Activated B cell treated with CpG ODN at 0.5 μM for 24 hours (primary cell): Measurements from ENCODE around the gene CNDP1. TPM values are rescaled to one million over a fixed set of nuclear protein-coding genes. Genes with fewer than 3 reads are reported as not detected.

Experiments used
- ATAC-seq: fragments of 200-7000 bp; cut with Tn5 transposase; one replicate; pipeline ENCODE4 v1.10.0; 2021; ENCODE audit warnings: low read depth, mild to moderate bottlenecking, moderate library complexity
- CTCF ChIA-PET: fragments of 350-600 bp; sonication (Branson Sonifier 250); formaldehyde crosslinking; loops from one replicate; lab custom pipeline; 2021; ENCODE audit warnings: antibody characterized with exemption; lab: Charles Lee
- POLR2A ChIA-PET: fragments of 350-600 bp; sonication (Branson Sonifier 250); formaldehyde crosslinking; loops from one replicate; lab custom pipeline; 2021; ENCODE audit warnings: antibody characterized with exemption; lab: Charles Lee
- DNase-seq: peaks from one replicate; pipeline ENCODE4 v3.0.0; 2022
- H3K27ac Mint-ChIP-seq: one replicate; pipeline ENCODE4 v1.8.0; 2020; ENCODE audit warnings: mixed read lengths
- H3K27me3 Mint-ChIP-seq: one replicate; pipeline ENCODE4 v1.8.0; 2021; ENCODE audit warnings: mixed read lengths
- H3K36me3 Mint-ChIP-seq: one replicate; pipeline ENCODE4 v1.8.0; 2021; ENCODE audit warnings: low read depth, mixed read lengths
- H3K4me1 Mint-ChIP-seq: one replicate; pipeline ENCODE4 v1.8.0; 2021; ENCODE audit warnings: mixed read lengths
- H3K4me3 Mint-ChIP-seq: one replicate; pipeline ENCODE4 v1.8.0; 2020; ENCODE audit warnings: mild to moderate bottlenecking, mixed read lengths
- H3K9me3 Mint-ChIP-seq: one replicate; pipeline ENCODE4 v1.8.0; 2020; ENCODE audit warnings: mixed read lengths
- CTCF ChIP-seq: fragments of 200-600 bp; IDR thresholded peaks from one replicate; pipeline ENCODE4 v1.8.0; 2022; ENCODE audit warnings: antibody characterized with exemption, mild to moderate bottlenecking
- intact Hi-C: fragments of 100-400 bp; cut with micrococcal nuclease; formaldehyde crosslinking; loops from one replicate; pipeline ENCODE4 v1.15.1; 2024
- total RNA-seq: library from RNA; stranded (reverse); gene quantifications from 2 replicates; pipeline ENCODE4 v1.2.3, GENCODE V29; 2022

Gene CNDP1
- total RNA-seq, 1 donor from 2014 or later, result 0.33 TPM

DNA sequence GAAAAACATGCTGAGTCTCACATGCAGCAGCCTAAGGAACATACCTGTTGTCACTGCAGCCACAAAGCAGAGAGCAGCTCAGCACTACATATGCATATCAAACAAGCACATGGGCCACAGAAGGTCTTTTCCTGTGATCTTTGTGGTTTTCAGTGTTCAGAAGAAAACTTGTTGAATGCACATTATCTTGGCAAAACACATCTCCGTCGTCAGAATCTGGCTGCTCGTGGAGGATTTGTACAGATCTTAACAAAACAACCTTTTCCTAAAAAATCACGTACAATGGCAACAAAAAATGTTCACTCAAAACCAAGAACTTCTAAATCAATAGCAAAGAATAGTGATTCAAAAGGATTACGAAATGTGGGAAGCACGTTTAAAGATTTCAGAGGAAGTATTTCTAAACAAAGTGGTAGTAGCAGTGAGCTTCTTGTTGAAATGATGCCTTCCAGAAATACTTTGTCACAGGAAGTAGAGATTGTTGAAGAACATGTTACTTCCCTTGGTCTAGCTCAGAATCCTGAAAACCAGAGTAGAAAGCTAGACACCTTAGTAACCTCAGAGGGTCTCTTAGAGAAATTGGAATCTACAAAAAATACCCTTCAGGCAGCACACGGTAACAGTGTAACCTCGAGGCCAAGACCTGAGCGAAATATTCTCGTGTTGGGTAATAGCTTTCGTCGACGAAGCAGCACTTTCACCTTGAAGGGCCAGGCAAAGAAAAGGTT, 97.5 kb downstream of the CNDP1 start:
- no peaks in the 10 kb centered on the region for H3K9me3 Mint-ChIP-seq
- ChIA-PET CTCF (no interaction called here), POLR2A (no interaction called here)
- no peak overlapping the region for H3K4me3 Mint-ChIP-seq
- no peaks in the 10 kb centered on the region for H3K27me3 Mint-ChIP-seq
- intact Hi-C loops, result no loop called here
- DNase-seq (no peak), ATAC-seq (no peak)
- no peak overlapping the region for H3K27ac Mint-ChIP-seq
- peaks cover 49% of the 10 kb centered on the region for H3K36me3 Mint-ChIP-seq
- TF ChIP-seq CTCF, result no peak
- H3K4me1 Mint-ChIP-seq, result peaks cover 5% of the 10 kb centered on the region

DNA sequence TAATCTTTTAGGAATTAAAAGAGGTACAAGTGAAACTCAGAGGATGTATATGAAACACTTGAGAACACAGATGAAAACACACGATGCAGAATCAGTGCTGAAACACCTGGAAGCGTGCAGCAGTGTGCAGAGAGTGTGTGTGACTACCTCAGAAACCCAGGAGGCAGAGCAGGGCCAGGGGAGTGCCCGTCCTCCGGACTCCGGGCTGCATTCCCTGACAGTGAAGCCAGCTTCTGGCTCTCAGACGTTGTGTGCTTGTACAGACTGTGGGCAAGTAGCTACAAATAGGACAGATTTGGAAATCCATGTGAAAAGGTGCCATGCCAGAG, 98.0 kb downstream of the CNDP1 start:
- Mint-ChIP-seq H3K4me3 (no peak overlapping the region), H3K4me1 (peaks cover 3% of the 10 kb centered on the region), H3K36me3 (peaks cover 49% of the 10 kb centered on the region), H3K27ac (no peak overlapping the region), H3K9me3 (no peaks in the 10 kb centered on the region), H3K27me3 (no peaks in the 10 kb centered on the region)
- ChIA-PET CTCF (no interaction called here), POLR2A (no interaction called here)
- DNase-seq, result no peak
- intact Hi-C loops, result no loop called here
- TF ChIP-seq CTCF, result no peak
- ATAC-seq, result no peak

DNA sequence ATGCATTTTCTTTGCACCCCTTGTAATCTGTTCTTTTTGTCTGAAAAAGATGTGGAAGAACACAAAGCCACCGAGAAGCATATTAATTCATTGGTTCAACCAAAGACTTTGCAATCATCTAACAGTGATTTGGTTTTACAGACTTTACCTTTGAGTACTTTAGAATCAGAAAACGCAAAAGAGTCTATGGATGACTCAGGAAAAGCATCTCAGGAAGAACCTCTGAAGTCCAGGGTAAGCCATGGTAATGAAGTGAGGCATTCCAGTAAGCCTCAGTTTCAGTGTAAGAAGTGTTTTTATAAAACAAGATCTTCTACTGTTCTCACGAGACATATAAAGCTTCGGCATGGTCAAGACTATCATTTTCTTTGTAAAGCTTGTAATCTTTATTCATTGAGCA, 98.6 kb downstream of the CNDP1 start:
- H3K27me3 Mint-ChIP-seq, result no peaks in the 10 kb centered on the region
- intact Hi-C loops, result no loop called here
- H3K4me1 Mint-ChIP-seq, result no peaks in the 10 kb centered on the region
- ChIA-PET POLR2A (no interaction called here), CTCF (no interaction called here)
- no peak overlapping the region for H3K4me3 Mint-ChIP-seq
- H3K9me3 Mint-ChIP-seq, result no peaks in the 10 kb centered on the region
- H3K27ac Mint-ChIP-seq, result no peak overlapping the region
- H3K36me3 Mint-ChIP-seq, result peaks cover 49% of the 10 kb centered on the region
- DNase-seq (no peak), ATAC-seq (no peak)
- TF ChIP-seq CTCF, result no peak

DNA sequence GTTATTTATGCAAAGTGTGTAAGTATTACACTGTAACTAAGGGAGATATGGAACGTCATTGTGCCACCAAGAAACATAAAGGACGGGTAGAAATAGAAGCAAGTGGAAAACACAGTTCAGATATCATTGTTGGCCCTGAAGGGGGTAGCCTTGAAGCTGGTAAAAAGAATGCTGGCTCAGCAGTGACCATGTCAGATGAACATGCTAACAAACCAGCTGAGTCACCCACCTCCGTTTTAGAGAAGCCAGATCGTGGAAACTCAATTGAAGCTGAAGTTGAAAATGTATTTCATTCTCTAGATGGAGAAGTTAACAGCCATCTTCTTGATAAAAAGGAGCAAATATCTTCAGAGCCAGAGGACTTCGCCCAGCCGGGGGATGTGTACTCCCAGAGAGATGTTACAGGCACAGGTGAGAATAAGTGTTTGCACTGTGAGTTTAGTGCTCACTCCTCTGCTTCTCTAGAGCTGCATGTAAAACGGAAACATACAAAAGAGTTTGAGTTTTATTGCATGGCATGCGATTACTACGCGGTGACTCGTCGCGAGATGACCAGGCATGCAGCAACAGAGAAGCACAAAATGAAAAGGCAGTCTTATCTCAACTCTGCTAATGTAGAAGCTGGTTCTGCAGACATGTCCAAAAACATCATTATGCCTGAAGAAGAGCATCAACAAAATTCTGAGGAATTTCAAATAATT, 99.5 kb downstream of the CNDP1 start:
- H3K27me3 Mint-ChIP-seq, result no peaks in the 10 kb centered on the region
- DNase-seq (no peak), ATAC-seq (no peak)
- H3K9me3 Mint-ChIP-seq, result no peaks in the 10 kb centered on the region
- no peak overlapping the region for H3K27ac Mint-ChIP-seq
- CTCF ChIA-PET, result no interaction called here
- no peak overlapping the region for H3K4me3 Mint-ChIP-seq
- peaks cover 50% of the 10 kb centered on the region for H3K36me3 Mint-ChIP-seq
- no peak for TF ChIP-seq CTCF
- POLR2A ChIA-PET, result no interaction called here
- intact Hi-C loops, result no loop called here
- H3K4me1 Mint-ChIP-seq, result no peaks in the 10 kb centered on the region

GRCh38 chr18:74635224-74635975, 101.1 kb downstream of the CNDP1 start:
- no peak for ATAC-seq
- peaks cover 53% of the 10 kb centered on the region for H3K36me3 Mint-ChIP-seq
- intact Hi-C loops, result no loop called here
- TF ChIP-seq CTCF, result no peak
- POLR2A ChIA-PET, result no interaction called here
- no peaks in the 10 kb centered on the region for H3K9me3 Mint-ChIP-seq
- no peaks in the 10 kb centered on the region for H3K4me1 Mint-ChIP-seq
- H3K4me3 Mint-ChIP-seq, result no peak overlapping the region
- no peaks in the 10 kb centered on the region for H3K27me3 Mint-ChIP-seq
- H3K27ac Mint-ChIP-seq, result no peak overlapping the region
- DNase-seq, result no peak
- CTCF ChIA-PET, result interaction anchor here (1.4 kb wide), 1 partner anchor 16 kb away, joined by 3 read pairs; no protein-coding TSS in a partner anchor
